ENCODE data around the gene PIK3R5. TPM values are rescaled to one million over a fixed set of nuclear protein-coding genes. Genes with fewer than 3 reads are reported as not detected.
A peak's percentile ranks its signal among the peaks of the same experiment; 100 is the strongest.

PIK3R5 gene
- total RNA-seq, 1 experiment from 2014 or later: not detected

- no peaks in the 10 kb centered on the region for H3K4me1 Mint-ChIP-seq (ENCODE audit: low read depth, unreplicated experiment)
- Histone ChIP-seq H3K27me3 (replicated peaks; ENCODE audit: control insufficient read depth, insufficient read depth, low read length) (no peaks in the 10 kb centered on the region), H3K36me3 (ENCODE audit: control insufficient read depth, insufficient read depth, low read length) (no peaks in the 10 kb centered on the region), H3K9me3 (no peaks in the 10 kb centered on the region), H3K4me3 (ENCODE audit: low read depth, low read length) (no peak overlapping the region), H3K4me1 (no peaks in the 10 kb centered on the region)
- H3K9me3 Mint-ChIP-seq (ENCODE audit: unreplicated experiment): no peaks in the 10 kb centered on the region
- no TSS peak for BruUV-seq (replicated peaks)
- H3K27me3 Mint-ChIP-seq (ENCODE audit: insufficient read depth, unreplicated experiment): no peaks in the 10 kb centered on the region
- H3K36me3 Mint-ChIP-seq (ENCODE audit: insufficient read depth, unreplicated experiment): no peaks in the 10 kb centered on the region
- no peak for TF ChIP-seq CTCF (IDR thresholded peaks at IDR 0.05; ENCODE audit: insufficient read depth in 1 of 2, low read depth in 1 of 2, low read length in 1 of 2, severe bottlenecking in 1 of 2, unreplicated experiment in 1 of 2)
- ChIA-PET POLR2A (no interaction called here), CTCF (no interaction called here)
- intact Hi-C loops (cut with micrococcal nuclease; ENCODE audit: unreplicated experiment): no loop called here
- no peak overlapping the region for H3K27ac Mint-ChIP-seq (ENCODE audit: unreplicated experiment)
- H3K4me3 Mint-ChIP-seq (ENCODE audit: unreplicated experiment): no peak overlapping the region
- no peak for DNase-seq
Measured at GRCh38 chr17:8889458-8890210, 75.9 kb downstream of the PIK3R5 start.

- no peak for DNase-seq
- Histone ChIP-seq H3K9me3 (no peaks in the 10 kb centered on the region), H3K36me3 (ENCODE audit: control insufficient read depth, insufficient read depth, low read length) (no peaks in the 10 kb centered on the region), H3K27me3 (replicated peaks; ENCODE audit: control insufficient read depth, insufficient read depth, low read length) (no peaks in the 10 kb centered on the region), H3K4me1 (no peaks in the 10 kb centered on the region), H3K4me3 (ENCODE audit: low read depth, low read length) (no peak overlapping the region)
- no peak overlapping the region for H3K27ac Mint-ChIP-seq (ENCODE audit: unreplicated experiment)
- POLR2A ChIA-PET: no interaction called here
- H3K9me3 Mint-ChIP-seq (ENCODE audit: unreplicated experiment): no peaks in the 10 kb centered on the region
- no peaks in the 10 kb centered on the region for H3K4me1 Mint-ChIP-seq (ENCODE audit: low read depth, unreplicated experiment)
- H3K27me3 Mint-ChIP-seq (ENCODE audit: insufficient read depth, unreplicated experiment): no peaks in the 10 kb centered on the region
- CTCF ChIA-PET: no interaction called here
- intact Hi-C loops (cut with micrococcal nuclease; ENCODE audit: unreplicated experiment): no loop called here
- H3K4me3 Mint-ChIP-seq (ENCODE audit: unreplicated experiment): no peak overlapping the region
- BruUV-seq (replicated peaks): no TSS peak
- no peaks in the 10 kb centered on the region for H3K36me3 Mint-ChIP-seq (ENCODE audit: insufficient read depth, unreplicated experiment)
- no peak for TF ChIP-seq CTCF (IDR thresholded peaks at IDR 0.05; ENCODE audit: insufficient read depth in 1 of 2, low read depth in 1 of 2, low read length in 1 of 2, severe bottlenecking in 1 of 2, unreplicated experiment in 1 of 2)
Measured at GRCh38 chr17:8888704-8889302, 76.7 kb downstream of the PIK3R5 start.

GRCh38 chr17:8887834-8888703 is 77.4 kb downstream of the PIK3R5 start:
- POLR2A ChIA-PET: no interaction called here
- no TSS peak for BruUV-seq (replicated peaks)
- peak; percentile 32 to 49 for DNase-seq
- no peaks in the 10 kb centered on the region for H3K27me3 ChIP-seq (replicated peaks; ENCODE audit: control insufficient read depth, insufficient read depth, low read length)
- no peak overlapping the region for H3K4me3 ChIP-seq (ENCODE audit: low read depth, low read length)
- TF ChIP-seq CTCF (IDR thresholded peaks at IDR 0.05; ENCODE audit: insufficient read depth in 1 of 2, low read depth in 1 of 2, low read length in 1 of 2, severe bottlenecking in 1 of 2, unreplicated experiment in 1 of 2): peak in 1 of 2 experiments; percentile 16
- CTCF ChIA-PET: no interaction called here
- no peak overlapping the region for H3K4me3 Mint-ChIP-seq (ENCODE audit: unreplicated experiment)
- no peaks in the 10 kb centered on the region for H3K9me3 ChIP-seq
- H3K4me1 ChIP-seq: no peaks in the 10 kb centered on the region
- no peaks in the 10 kb centered on the region for H3K36me3 ChIP-seq (ENCODE audit: control insufficient read depth, insufficient read depth, low read length)
- H3K27ac Mint-ChIP-seq (ENCODE audit: unreplicated experiment): no peak overlapping the region
- H3K9me3 Mint-ChIP-seq (ENCODE audit: unreplicated experiment): no peaks in the 10 kb centered on the region
- H3K4me1 Mint-ChIP-seq (ENCODE audit: low read depth, unreplicated experiment): no peaks in the 10 kb centered on the region
- H3K36me3 Mint-ChIP-seq (ENCODE audit: insufficient read depth, unreplicated experiment): no peaks in the 10 kb centered on the region
- no peaks in the 10 kb centered on the region for H3K27me3 Mint-ChIP-seq (ENCODE audit: insufficient read depth, unreplicated experiment)
- intact Hi-C loops (cut with micrococcal nuclease; ENCODE audit: unreplicated experiment): no loop called here
